Neutrophil (primary cell): ENCODE measurements around the gene SCMH1.

ENCODE experiments used
- H3K27ac ChIP-seq: fragments of 200-600 bp; sonication (generic); 2 replicates; pipeline ENCODE4 v1.5.1; 2016; ENCODE audit warnings: mild to moderate bottlenecking, moderate library complexity
- H3K27me3 ChIP-seq: fragments of 200-600 bp; sonication (generic); 2 replicates; pipeline ENCODE4 v1.6.0; 2016; ENCODE audit warnings: mild to moderate bottlenecking
- H3K36me3 ChIP-seq: fragments of 200-600 bp; sonication (generic); 2 replicates; pipeline ENCODE4 v1.5.1; 2017
- H3K4me1 ChIP-seq, 2 experiments: fragments of 200-600 bp in 1 of 2; sonication (generic) in 1 of 2; 1 replicate in 1 of 2; 2 replicates in 1 of 2; pipeline versions ENCODE4 v1.5.1 to v1.6.1; 2013 to 2016; ENCODE audit warnings: low read depth in 1 of 2, low read length in 1 of 2, mild to moderate bottlenecking in 1 of 2, moderate library complexity in 1 of 2; ENCODE audit not compliant: control insufficient read depth in 1 of 2, insufficient read depth in 1 of 2
- H3K4me3 ChIP-seq, 2 experiments: fragments of 200-600 bp in 1 of 2; sonication (generic) in 1 of 2; 1 replicate in 1 of 2; 2 replicates in 1 of 2; pipeline ENCODE4 v1.5.1; 2013 to 2016; ENCODE audit warnings: low read depth in 1 of 2, low read length in 1 of 2, mild to moderate bottlenecking in 1 of 2, moderate library complexity in 1 of 2
- H3K9me3 ChIP-seq: fragments of 200-600 bp; sonication (generic); 2 replicates; pipeline ENCODE4 v1.5.1; 2016
- CTCF ChIP-seq: fragments of 200-600 bp; sonication (generic); IDR thresholded peaks from 2 replicates; pipeline ENCODE4 v1.5.1; 2016; ENCODE audit warnings: antibody characterized with exemption

SCMH1 gene

GRCh38 chr1:41110736-41111135, 131.4 kb downstream of the SCMH1 start:
- H3K27me3 ChIP-seq, result no peaks in the 10 kb centered on the region
- no peak overlapping the region for H3K4me3 ChIP-seq
- H3K36me3 ChIP-seq, result peaks cover 9% of the 10 kb centered on the region
- peaks cover 17 to 20% of the 10 kb centered on the region in 2 experiments for H3K4me1 ChIP-seq
- TF ChIP-seq CTCF, result no peak
- H3K27ac ChIP-seq, result no peak overlapping the region
- H3K9me3 ChIP-seq, result no peaks in the 10 kb centered on the region

DNA sequence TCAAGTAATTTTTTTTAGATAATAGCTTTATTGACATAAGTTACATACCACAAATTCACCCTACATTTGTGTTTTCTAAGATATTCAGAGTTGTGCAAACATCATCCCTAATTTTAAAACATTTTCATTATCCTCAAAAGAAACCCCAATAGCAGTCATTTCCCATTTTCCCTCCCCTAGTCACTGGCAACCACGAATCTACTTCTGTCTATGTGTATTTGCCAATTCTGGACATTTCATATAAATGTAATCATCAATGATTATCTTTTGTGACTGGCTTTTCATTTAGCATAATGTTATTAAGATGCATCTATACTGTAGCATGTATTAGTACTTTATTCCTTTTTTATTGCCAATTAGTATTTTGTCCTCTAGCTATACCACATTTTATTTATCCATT, 131.8 kb downstream of the SCMH1 start:
- H3K27ac ChIP-seq, result peak overlapping the region; percentile 46
- H3K9me3 ChIP-seq, result no peaks in the 10 kb centered on the region
- TF ChIP-seq CTCF, result no peak
- peaks cover 9% of the 10 kb centered on the region for H3K36me3 ChIP-seq
- peaks cover 17 to 20% of the 10 kb centered on the region in 2 experiments for H3K4me1 ChIP-seq
- H3K4me3 ChIP-seq, result no peak overlapping the region
- no peaks in the 10 kb centered on the region for H3K27me3 ChIP-seq

DNA sequence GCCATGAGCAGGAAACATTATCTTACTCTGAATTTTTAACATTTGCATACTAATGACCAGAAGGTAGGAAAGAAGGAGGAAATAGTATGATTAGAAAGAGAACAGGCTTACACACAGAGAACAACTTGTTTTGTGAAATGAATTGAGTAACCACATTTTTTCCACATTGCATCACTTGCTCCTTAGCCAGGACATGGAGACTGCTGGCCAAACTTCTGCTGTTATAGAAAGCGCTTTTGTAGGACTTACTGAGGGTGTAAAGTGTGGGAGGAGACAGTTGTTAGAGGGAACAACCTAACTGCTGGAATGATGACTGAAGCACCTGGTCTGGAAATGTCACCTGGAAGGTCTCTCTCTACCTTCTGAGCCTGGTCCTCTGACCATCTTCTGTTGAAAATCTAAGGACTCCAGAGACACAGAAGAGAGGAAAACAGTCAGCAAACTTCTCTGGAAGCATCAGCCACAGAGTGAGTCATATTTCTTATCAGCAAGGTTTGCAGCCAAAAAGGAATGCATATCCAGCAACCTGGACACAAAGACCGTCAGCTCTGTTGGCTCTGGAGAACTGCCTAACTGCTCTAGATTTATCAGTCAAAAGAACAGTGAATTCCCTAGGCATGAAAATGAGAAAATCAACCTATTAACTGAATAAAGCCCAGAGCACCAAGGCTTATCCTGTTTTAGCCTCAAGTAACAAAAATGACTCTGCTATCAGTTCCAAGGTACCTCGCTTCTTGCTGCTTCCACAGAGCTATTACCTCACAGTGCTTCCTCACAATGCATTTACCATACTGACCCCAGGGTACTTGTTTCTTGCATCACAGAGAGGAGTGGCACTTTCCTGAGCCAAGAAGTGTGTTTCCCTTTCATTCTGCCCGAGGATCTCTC, 132.6 kb downstream of the SCMH1 start:
- Histone ChIP-seq H3K4me3 (peak overlapping the region in 1 of 2 experiments; percentile 1), H3K27ac (peak overlapping the region; percentile 46), H3K9me3 (no peaks in the 10 kb centered on the region), H3K4me1 (peaks cover 17 to 20% of the 10 kb centered on the region in 2 experiments), H3K27me3 (no peaks in the 10 kb centered on the region), H3K36me3 (peaks cover 9% of the 10 kb centered on the region)
- no peak for TF ChIP-seq CTCF

- Histone ChIP-seq H3K9me3 (no peaks in the 10 kb centered on the region), H3K27ac (peak overlapping the region; percentile 46), H3K4me1 (peaks cover 17 to 20% of the 10 kb centered on the region in 2 experiments), H3K27me3 (no peaks in the 10 kb centered on the region), H3K36me3 (peaks cover 9% of the 10 kb centered on the region), H3K4me3 (no peak overlapping the region)
- TF ChIP-seq CTCF, result no peak
Measured at GRCh38 chr1:41108696-41109275, 133.3 kb downstream of the SCMH1 start.

DNA sequence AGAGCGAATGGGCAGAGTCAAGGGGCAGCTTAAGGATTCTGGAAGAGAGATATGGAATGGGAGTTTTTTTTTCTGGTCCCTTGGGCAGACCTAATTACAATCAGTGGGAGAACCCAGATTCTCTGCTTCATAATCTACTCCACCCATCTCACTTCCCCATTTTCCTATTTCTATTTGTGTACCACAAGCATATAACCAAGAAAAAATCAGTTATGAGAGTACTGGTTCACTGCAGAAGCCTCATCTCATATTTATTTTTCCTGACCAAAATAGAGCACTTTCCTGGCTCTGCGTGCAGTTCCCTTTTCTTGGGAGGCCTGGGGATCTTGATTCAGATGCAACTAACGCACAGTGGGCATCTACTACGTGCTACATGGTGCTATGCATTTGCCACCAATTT, 138.3 kb downstream of the SCMH1 start:
- H3K36me3 ChIP-seq, result no peaks in the 10 kb centered on the region
- peaks cover 3 to 4% of the 10 kb centered on the region in 2 experiments for H3K4me1 ChIP-seq
- H3K27ac ChIP-seq, result no peak overlapping the region
- H3K4me3 ChIP-seq, result no peak overlapping the region
- H3K9me3 ChIP-seq, result no peaks in the 10 kb centered on the region
- no peaks in the 10 kb centered on the region for H3K27me3 ChIP-seq
- no peak for TF ChIP-seq CTCF
